SJCRH30 (cell line): ENCODE results near the gene TOMM70. TPM values are rescaled to one million over a fixed set of nuclear protein-coding genes. Genes with fewer than 3 reads are reported as not detected.
A peak's percentile ranks its signal among the peaks of the same experiment; 100 is the strongest.

Experiments
- DNase-seq, 2 experiments: peaks; one replicate each; pipeline ENCODE4 v3.0.0-alpha.2; 2015 to 2020
- H3K27ac ChIP-seq: fragments of 250-450 bp; sonication (Bioruptor Pico); 2 replicates; pipeline ENCODE4 v1.5.1; 2020; ENCODE audit warnings: mild to moderate bottlenecking, moderate library complexity
- H3K27me3 ChIP-seq: fragments of 250-450 bp; sonication (Bioruptor Pico); 2 replicates; pipeline ENCODE4 v1.5.1; 2020; ENCODE audit warnings: mild to moderate bottlenecking, moderate library complexity
- H3K36me3 ChIP-seq: fragments of 250-450 bp; sonication (Bioruptor Pico); 2 replicates; pipeline ENCODE4 v1.5.1; 2020; ENCODE audit warnings: mild to moderate bottlenecking, moderate library complexity
- H3K4me1 ChIP-seq: fragments of 250-450 bp; sonication (Bioruptor Pico); 2 replicates; pipeline ENCODE4 v1.5.1; 2020; ENCODE audit warnings: mild to moderate bottlenecking, moderate library complexity
- H3K4me3 ChIP-seq: fragments of 250-450 bp; sonication (Bioruptor Pico); 2 replicates; pipeline ENCODE4 v1.5.1; 2020; ENCODE audit warnings: mild to moderate bottlenecking, moderate library complexity
- H3K9me3 ChIP-seq: fragments of 250-450 bp; sonication (Bioruptor Pico); replicated peaks from 2 replicates; pipeline ENCODE4 v1.5.1; 2020; ENCODE audit warnings: mild to moderate bottlenecking, moderate library complexity
- total RNA-seq: library from RNA; depleted of rRNA; stranded (reverse); fragments of >200 nt; shearing (Covaris generic); gene quantifications from 2 replicates; pipeline ENCODE4 v1.2.3, GENCODE V29; 2014

Gene TOMM70
- total RNA-seq, 1 experiment from 2014 or later: 120 TPM

GRCh38 chr3:100401674-100402041 is 769 bp upstream of the TOMM70 start:
- H3K36me3 ChIP-seq: peaks cover 9% of the 10 kb centered on the region
- H3K9me3 ChIP-seq: no peaks in the 10 kb centered on the region
- DNase-seq: peak in 1 of 2 experiments; percentile 63
- no peaks in the 10 kb centered on the region for H3K27me3 ChIP-seq
- no peaks in the 10 kb centered on the region for H3K4me1 ChIP-seq
- H3K27ac ChIP-seq: peak overlapping the region; percentile 93
- H3K4me3 ChIP-seq: peak overlapping the region; percentile 78

- Histone ChIP-seq H3K27me3 (no peaks in the 10 kb centered on the region), H3K27ac (peak overlapping the region; percentile 93), H3K36me3 (peaks cover 14% of the 10 kb centered on the region), H3K4me3 (peak overlapping the region; percentile 78), H3K9me3 (no peaks in the 10 kb centered on the region), H3K4me1 (no peaks in the 10 kb centered on the region)
- DNase-seq: peak; percentile 27 to 48
These were observed 490 bp downstream of the TOMM70 start for GRCh38 chr3:100400419-100400779.

- no peaks in the 10 kb centered on the region for H3K4me1 ChIP-seq
- peak overlapping the region; percentile 78 for H3K4me3 ChIP-seq
- DNase-seq: peak; percentile 14 to 51
- H3K36me3 ChIP-seq: peaks cover 15% of the 10 kb centered on the region
- H3K9me3 ChIP-seq: no peaks in the 10 kb centered on the region
- peak overlapping the region; percentile 93; the same call in 1 of the 2 replicates for H3K27ac ChIP-seq
- no peaks in the 10 kb centered on the region for H3K27me3 ChIP-seq
These were observed 1.4 kb downstream of the TOMM70 start for GRCh38 chr3:100399341-100400071.

DNA sequence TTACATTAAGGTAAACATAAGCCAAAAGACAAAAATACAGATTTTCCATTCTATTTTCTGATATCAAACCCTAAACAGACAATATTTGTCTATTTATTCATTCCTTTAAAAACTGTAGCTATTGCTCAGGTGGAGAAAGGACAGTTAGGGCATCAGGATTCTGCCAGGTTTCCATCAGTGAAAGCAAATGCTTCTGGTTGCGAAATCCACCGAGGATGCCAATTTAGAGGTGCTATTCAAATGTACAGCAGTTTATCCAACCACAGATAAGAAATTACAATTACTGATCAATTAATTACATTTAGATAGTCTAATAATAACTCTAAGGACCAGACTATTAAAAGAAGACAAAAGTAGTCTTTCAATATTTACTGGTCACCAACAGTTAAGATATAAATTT is 3.9 kb downstream of the TOMM70 start:
- Histone ChIP-seq H3K27ac (no peak overlapping the region), H3K27me3 (no peaks in the 10 kb centered on the region), H3K4me1 (no peaks in the 10 kb centered on the region), H3K36me3 (peaks cover 26% of the 10 kb centered on the region), H3K4me3 (no peak overlapping the region), H3K9me3 (no peaks in the 10 kb centered on the region)
- no peak for DNase-seq

- no peak for DNase-seq
- no peaks in the 10 kb centered on the region for H3K4me1 ChIP-seq
- H3K36me3 ChIP-seq: peaks cover 28% of the 10 kb centered on the region
- no peak overlapping the region for H3K4me3 ChIP-seq
- H3K9me3 ChIP-seq: no peaks in the 10 kb centered on the region
- H3K27ac ChIP-seq: no peak overlapping the region
- H3K27me3 ChIP-seq: no peaks in the 10 kb centered on the region
These were observed 5.0 kb downstream of the TOMM70 start for GRCh38 chr3:100395679-100396431.

DNA sequence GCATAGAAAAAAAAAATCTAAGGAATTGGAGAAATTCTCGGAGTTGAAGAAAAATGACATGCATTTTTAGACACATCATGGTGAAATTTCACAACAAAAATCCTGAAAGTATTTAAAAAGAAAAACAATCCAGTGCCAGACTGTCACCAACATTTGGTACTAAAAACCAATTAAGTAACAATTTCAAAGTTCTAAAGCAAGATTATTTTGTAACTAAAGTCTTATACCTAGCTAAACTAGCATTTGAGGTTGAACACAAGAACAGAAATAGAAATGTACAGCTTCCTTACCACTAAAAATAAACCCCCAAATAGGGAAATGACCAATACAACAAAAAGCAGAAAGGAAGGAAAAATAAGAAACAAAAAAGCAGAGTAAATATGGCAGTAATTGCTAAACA is 11.9 kb downstream of the TOMM70 start:
- Histone ChIP-seq H3K36me3 (peaks cover 55% of the 10 kb centered on the region), H3K9me3 (peaks cover 5% of the 10 kb centered on the region; the same call in 1 of the 2 replicates), H3K27me3 (no peaks in the 10 kb centered on the region), H3K27ac (no peak overlapping the region), H3K4me1 (no peaks in the 10 kb centered on the region), H3K4me3 (no peak overlapping the region)
- no peak for DNase-seq

DNA sequence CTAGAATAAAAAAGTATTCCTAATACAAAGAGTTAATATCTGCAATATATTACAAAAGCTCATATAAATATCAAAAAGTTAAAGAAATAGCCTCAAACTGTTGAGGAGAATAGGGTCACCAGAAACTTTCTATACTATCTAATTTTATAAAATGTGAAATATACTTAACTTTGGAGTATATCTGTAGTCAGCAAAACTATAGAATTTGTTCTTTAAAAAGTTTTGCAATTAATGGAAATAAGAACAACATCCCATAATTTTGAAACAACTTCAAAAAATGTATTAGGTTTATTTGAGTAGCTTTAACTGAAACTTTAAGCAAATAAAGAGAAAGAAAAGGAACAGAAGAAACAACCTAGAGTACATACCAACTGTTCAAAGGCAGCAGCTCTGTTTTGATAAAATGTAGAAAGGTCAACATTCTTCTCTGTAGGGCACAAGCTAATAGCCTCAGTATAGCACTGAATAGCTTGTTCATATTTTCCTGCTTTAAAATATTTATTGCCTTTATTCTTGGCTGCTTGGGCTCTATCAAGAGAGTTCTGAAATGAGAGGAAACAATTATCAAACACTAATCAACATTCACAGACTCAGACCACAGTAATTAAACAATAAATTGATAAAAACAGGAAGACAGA is 14.3 kb downstream of the TOMM70 start:
- peaks cover 67% of the 10 kb centered on the region for H3K36me3 ChIP-seq
- no peak overlapping the region for H3K27ac ChIP-seq
- peaks cover 5% of the 10 kb centered on the region; the same call in 1 of the 2 replicates for H3K9me3 ChIP-seq
- DNase-seq: no peak
- H3K4me1 ChIP-seq: no peaks in the 10 kb centered on the region
- no peak overlapping the region for H3K4me3 ChIP-seq
- H3K27me3 ChIP-seq: no peaks in the 10 kb centered on the region

GRCh38 chr3:100384733-100385525 is 16.0 kb downstream of the TOMM70 start:
- H3K27me3 ChIP-seq: no peaks in the 10 kb centered on the region
- DNase-seq: no peak
- H3K9me3 ChIP-seq: peaks cover 5% of the 10 kb centered on the region; the same call in 1 of the 2 replicates
- no peaks in the 10 kb centered on the region for H3K4me1 ChIP-seq
- no peak overlapping the region for H3K4me3 ChIP-seq
- peaks cover 82% of the 10 kb centered on the region for H3K36me3 ChIP-seq
- H3K27ac ChIP-seq: no peak overlapping the region

GRCh38 chr3:100376301-100376700 is 24.6 kb downstream of the TOMM70 start:
- no peaks in the 10 kb centered on the region for H3K9me3 ChIP-seq
- H3K27ac ChIP-seq: no peak overlapping the region
- no peaks in the 10 kb centered on the region for H3K4me1 ChIP-seq
- H3K4me3 ChIP-seq: no peak overlapping the region
- no peak for DNase-seq
- H3K36me3 ChIP-seq: peaks cover 85% of the 10 kb centered on the region
- no peaks in the 10 kb centered on the region for H3K27me3 ChIP-seq

DNA sequence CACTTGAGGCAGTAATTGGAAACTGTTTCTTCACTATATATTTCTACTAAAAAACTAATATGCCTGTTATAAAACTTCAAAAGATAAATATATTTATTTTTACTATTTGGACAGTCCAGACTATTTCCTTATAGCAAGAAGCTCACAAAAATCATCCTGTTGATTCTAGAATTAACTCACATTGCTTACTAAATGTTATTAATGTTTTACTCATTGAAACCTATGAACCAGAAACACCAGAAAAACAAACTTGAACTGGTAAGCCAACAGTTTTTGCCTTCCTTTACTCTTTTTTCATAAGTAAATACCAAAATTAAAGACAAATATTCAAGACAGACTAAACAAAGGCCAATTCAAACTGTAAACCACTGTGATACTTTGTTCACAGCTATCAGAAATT is 26.4 kb downstream of the TOMM70 start:
- Histone ChIP-seq H3K27ac (no peak overlapping the region), H3K36me3 (peaks cover 83% of the 10 kb centered on the region), H3K4me1 (no peaks in the 10 kb centered on the region), H3K9me3 (no peaks in the 10 kb centered on the region), H3K4me3 (no peak overlapping the region), H3K27me3 (no peaks in the 10 kb centered on the region)
- no peak for DNase-seq

GRCh38 chr3:100370756-100371155 is 30.1 kb downstream of the TOMM70 start:
- no peaks in the 10 kb centered on the region for H3K4me1 ChIP-seq
- no peak for DNase-seq
- no peak overlapping the region for H3K27ac ChIP-seq

GRCh38 chr3:100368441-100368840 is 32.4 kb downstream of the TOMM70 start:
- H3K4me1 ChIP-seq: no peaks in the 10 kb centered on the region
- no peaks in the 10 kb centered on the region for H3K27me3 ChIP-seq
- H3K4me3 ChIP-seq: no peak overlapping the region
- peak in 1 of 2 experiments; percentile 18 for DNase-seq
- H3K36me3 ChIP-seq: peaks cover 87% of the 10 kb centered on the region
- H3K9me3 ChIP-seq: no peaks in the 10 kb centered on the region
- no peak overlapping the region for H3K27ac ChIP-seq

More at GRCh38 chr3:100370756-100371155, 30.1 kb downstream of the TOMM70 start:
- Histone ChIP-seq H3K9me3 (no peaks in the 10 kb centered on the region), H3K27me3 (no peaks in the 10 kb centered on the region), H3K36me3 (peaks cover 82% of the 10 kb centered on the region), H3K4me3 (no peak overlapping the region)

GRCh38 chr3:100366424-100366823 is 34.5 kb downstream of the TOMM70 start:
- Histone ChIP-seq H3K9me3 (no peaks in the 10 kb centered on the region), H3K27me3 (no peaks in the 10 kb centered on the region), H3K4me3 (no peak overlapping the region), H3K27ac (no peak overlapping the region), H3K36me3 (peaks cover 87% of the 10 kb centered on the region), H3K4me1 (no peaks in the 10 kb centered on the region)
- DNase-seq: no peak

DNA sequence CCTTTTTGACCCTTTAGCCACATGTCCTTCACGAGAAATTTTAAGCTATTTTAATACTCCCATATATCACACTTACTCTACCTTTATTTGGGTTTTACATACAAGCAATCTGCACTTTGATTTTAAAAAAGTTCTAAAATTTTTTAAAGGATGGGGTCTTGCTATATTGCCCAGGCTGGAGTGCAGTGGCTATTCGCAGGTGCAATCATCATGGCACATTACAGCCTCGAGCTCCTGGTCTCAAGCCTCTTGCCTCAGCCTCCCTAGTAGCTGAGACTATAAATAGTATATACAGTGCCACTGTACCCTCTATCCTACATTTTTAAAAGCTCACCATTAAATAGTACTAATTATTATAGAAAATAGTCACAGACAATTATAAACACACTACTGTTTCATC is 36.5 kb downstream of the TOMM70 start:
- no peak for DNase-seq
- Histone ChIP-seq H3K27me3 (no peaks in the 10 kb centered on the region), H3K4me3 (no peak overlapping the region), H3K4me1 (no peaks in the 10 kb centered on the region), H3K36me3 (peaks cover 75% of the 10 kb centered on the region), H3K9me3 (no peaks in the 10 kb centered on the region), H3K27ac (no peak overlapping the region)
